ENCODE measurements around the gene PDZD2. TPM values are rescaled to one million over a fixed set of nuclear protein-coding genes. Genes with fewer than 3 reads are reported as not detected.

Gene PDZD2
- total and polyA plus RNA-seq, 9 donors = 21.2 to 58.2 (median 37.8) TPM

DNA sequence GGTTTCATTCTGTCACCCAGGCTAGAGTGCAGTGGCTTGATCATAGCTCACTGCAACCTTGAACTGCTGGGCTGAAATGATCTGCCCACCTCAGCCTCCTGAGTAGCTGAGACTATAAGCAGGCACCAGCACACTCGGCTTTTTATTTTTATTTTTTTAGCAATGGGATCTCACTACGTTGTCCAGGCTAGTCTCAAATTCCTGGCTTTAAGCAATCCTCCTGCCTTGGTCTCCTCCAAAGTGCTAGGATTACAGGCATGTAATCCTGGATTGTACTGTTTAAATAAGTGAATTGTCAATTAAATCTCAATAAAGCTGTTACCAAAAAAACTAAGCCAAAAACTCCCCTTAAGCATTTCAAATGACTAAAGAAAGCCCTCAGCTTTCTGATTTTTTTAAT is 516.3 kb downstream of the PDZD2 start:
- Histone ChIP-seq H3K9me3 (no peaks in the 10 kb centered on the region), H3K4me1 (ENCODE audit: insufficient read depth) (peaks cover 17% of the 10 kb centered on the region), H3K36me3 (no peaks in the 10 kb centered on the region), H3K27me3 (no peaks in the 10 kb centered on the region), H3K27ac (no peak overlapping the region), H3K4me3 (no peak overlapping the region)
- DNase-seq = no peak
- TF ChIP-seq POLR2A (IDR thresholded peaks at IDR 0.05) (no peak), CTCF (IDR thresholded peaks at IDR 0.05) (no peak), EP300 (IDR thresholded peaks at IDR 0.05) (no peak)
- 68 to 83% (median 83%) methylated on average over 2 of the region's 2 CpGs for WGBS, 3 donors
- intact Hi-C loops (cut with DNase I) = no loop called here

DNA sequence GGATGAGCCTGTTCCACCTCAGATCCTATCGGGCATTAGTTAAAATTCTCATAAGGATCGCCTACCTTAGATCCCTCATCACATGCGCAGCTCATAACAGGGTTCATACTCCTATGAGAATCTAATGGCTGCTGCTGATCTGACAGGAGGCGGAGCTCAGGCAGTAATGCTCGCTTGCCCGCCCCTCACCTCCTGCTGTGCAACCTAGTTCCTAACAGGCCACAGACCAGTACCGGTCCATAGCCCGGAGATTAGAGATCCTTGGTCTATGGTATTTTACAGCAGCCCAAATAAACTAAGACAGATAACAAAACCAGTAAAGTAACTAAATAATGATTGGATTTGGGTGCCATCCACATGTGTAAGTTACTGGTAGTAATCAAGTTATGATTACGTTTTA is 517.7 kb downstream of the PDZD2 start:
- WGBS, 3 donors = 72 to 79% (median 73%) methylated on average over 9 of the region's 9 CpGs
- Histone ChIP-seq H3K4me1 (ENCODE audit: insufficient read depth) (peaks cover 15% of the 10 kb centered on the region), H3K27ac (no peak overlapping the region), H3K36me3 (no peaks in the 10 kb centered on the region), H3K4me3 (no peak overlapping the region), H3K27me3 (no peaks in the 10 kb centered on the region), H3K9me3 (no peaks in the 10 kb centered on the region)
- no peak for DNase-seq
- intact Hi-C loops (cut with DNase I) = no loop called here
- TF ChIP-seq POLR2A (IDR thresholded peaks at IDR 0.05) = no peak

DNA sequence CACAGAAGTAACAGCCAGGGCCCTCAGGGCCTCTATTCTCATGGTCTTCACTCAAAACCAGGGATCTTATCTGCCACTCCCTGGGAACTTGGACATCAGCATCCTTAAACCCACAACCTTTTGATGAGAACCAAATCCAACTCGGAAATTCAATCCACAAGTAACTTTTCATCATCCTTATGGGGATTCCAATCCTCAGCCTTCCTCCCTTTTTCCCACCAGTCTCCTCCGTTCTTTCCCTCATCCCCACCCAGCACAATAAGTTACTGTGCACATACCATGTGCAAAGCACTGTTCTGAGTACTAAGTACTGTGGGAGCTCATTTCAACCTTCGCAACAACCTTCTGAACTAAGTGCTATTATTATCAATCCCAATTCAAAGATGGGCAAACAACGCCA is 518.1 kb downstream of the PDZD2 start:
- intact Hi-C loops (cut with DNase I) = no loop called here
- Histone ChIP-seq H3K9me3 (no peaks in the 10 kb centered on the region), H3K27ac (no peak overlapping the region), H3K4me3 (no peak overlapping the region), H3K4me1 (ENCODE audit: insufficient read depth) (peaks cover 15% of the 10 kb centered on the region), H3K36me3 (no peaks in the 10 kb centered on the region), H3K27me3 (no peaks in the 10 kb centered on the region)
- DNase-seq = no peak
- TF ChIP-seq CTCF (IDR thresholded peaks at IDR 0.05) (no peak), EP300 (IDR thresholded peaks at IDR 0.05) (no peak), POLR2A (IDR thresholded peaks at IDR 0.05) (no peak)
- WGBS, 3 donors = 62 to 67% (median 64%) methylated on average over 4 of the region's 4 CpGs

GRCh38 chr5:32158679-32158975 is 519.7 kb downstream of the PDZD2 start:
- H3K27ac ChIP-seq = no peak overlapping the region

More at GRCh38 chr5:32158679-32158975, 519.7 kb downstream of the PDZD2 start:
- no peak for DNase-seq
- 76 to 85% (median 81%) methylated on average over 2 of the region's 2 CpGs for WGBS, 3 donors
- Histone ChIP-seq H3K27me3 (no peaks in the 10 kb centered on the region), H3K36me3 (no peaks in the 10 kb centered on the region), H3K9me3 (no peaks in the 10 kb centered on the region), H3K4me3 (no peak overlapping the region), H3K4me1 (ENCODE audit: insufficient read depth) (peaks cover 11% of the 10 kb centered on the region)
- no peak for TF ChIP-seq CTCF (IDR thresholded peaks at IDR 0.05)
- no peak for TF ChIP-seq POLR2A (IDR thresholded peaks at IDR 0.05)
- no peak for TF ChIP-seq EP300 (IDR thresholded peaks at IDR 0.05)
- intact Hi-C loops (cut with DNase I) = no loop called here
